Vagina (tissue), 2 donors: ENCODE measurements around the gene PLCG1. TPM values are rescaled to one million over a fixed set of nuclear protein-coding genes. Genes with fewer than 3 reads are reported as not detected.
A peak's percentile ranks its signal among the peaks of the same experiment; 100 is the strongest.

Experiments
- DNase-seq, 2 donors: peaks; one replicate each; pipeline ENCODE4 v3.0.0-alpha.2; 2017; ENCODE audit errors: extremely low spot score in 2 of 2
- H3K27ac ChIP-seq: fragments of 200-600 bp; sonication (generic); one replicate; pipeline ENCODE4 v1.5.1; 2019
- H3K27me3 ChIP-seq: fragments of 200-600 bp; sonication (generic); one replicate; pipeline ENCODE4 v1.5.1; 2019
- H3K36me3 ChIP-seq, 2 donors: fragments of 200-600 bp; sonication (generic); one replicate each; pipeline ENCODE4 v1.5.1; 2017 to 2019
- H3K4me1 ChIP-seq: fragments of 200-600 bp; sonication (generic); one replicate; pipeline ENCODE4 v1.5.1; 2019
- H3K4me3 ChIP-seq, 2 donors: fragments of 200-600 bp; sonication (generic); 1 replicate in 1 of 2; 2 replicates in 1 of 2; pipeline ENCODE4 v1.5.1; 2016 to 2019
- H3K9me3 ChIP-seq: fragments of 200-600 bp; sonication (generic); one replicate; pipeline ENCODE4 v1.5.1; 2019
- CTCF ChIP-seq, 3 experiments: fragments of 450-650 bp in 2 of 3; fragments of 200-600 bp in 1 of 3; sonication (generic) in 1 of 3; IDR thresholded peaks; one replicate each; pipeline ENCODE4 v1.5.1; 2017 to 2019; ENCODE audit warnings: antibody characterized with exemption in 3 of 3, mild to moderate bottlenecking in 2 of 3, moderate library complexity in 2 of 3
- POLR2A ChIP-seq, 2 donors: fragments of 450-650 bp; IDR thresholded peaks; one replicate each; pipeline ENCODE4 v1.6.1; 2017; ENCODE audit warnings: antibody characterized with exemption in 2 of 2, mild to moderate bottlenecking in 2 of 2, moderate library complexity in 2 of 2
- POLR2AphosphoS5 ChIP-seq, 2 donors: sonication (generic); formaldehyde crosslinking; IDR thresholded peaks; one replicate each; pipeline ENCODE4 v1.9.0; 2017; ENCODE audit warnings: antibody characterized with exemption in 2 of 2, mild to moderate bottlenecking in 2 of 2, low read depth in 1 of 2; ENCODE audit not compliant: insufficient read depth in 1 of 2
- intact Hi-C: fragments of 100-400 bp; cut with DNase I; formaldehyde crosslinking; loops from one replicate; pipeline ENCODE4 v1.15.1; 2023
- total RNA-seq: library from RNA; depleted of rRNA; stranded (reverse); fragments of >200 nt; gene quantifications from one replicate; pipeline ENCODE4 v1.2.3, GENCODE V29; 2016

The PLCG1 gene
- total RNA-seq, 1 donor from 2014 or later: 138 TPM

- no peak for DNase-seq
- Histone ChIP-seq H3K27me3 (no peaks in the 10 kb centered on the region), H3K36me3 (no peaks in the 10 kb centered on the region), H3K9me3 (no peaks in the 10 kb centered on the region), H3K27ac (peak overlapping the region; percentile 98), H3K4me3 (peak overlapping the region in 1 of 2 donors; percentile 86), H3K4me1 (peaks cover 82% of the 10 kb centered on the region)
- intact Hi-C loops: no loop called here
- TF ChIP-seq CTCF (IDR thresholded peaks at IDR 0.05) (no peak), POLR2AphosphoS5 (IDR thresholded peaks at IDR 0.05; ENCODE audit: insufficient read depth in 1 of 2, low read depth in 1 of 2) (no peak), POLR2A (IDR thresholded peaks at IDR 0.05) (no peak)
These were observed 3.1 kb downstream of the PLCG1 start for GRCh38 chr20:41140226-41141133.

GRCh38 chr20:41141153-41141815 is 3.9 kb downstream of the PLCG1 start:
- intact Hi-C loops: no loop called here
- TF ChIP-seq CTCF (IDR thresholded peaks at IDR 0.05) (no peak), POLR2AphosphoS5 (IDR thresholded peaks at IDR 0.05; ENCODE audit: insufficient read depth in 1 of 2, low read depth in 1 of 2) (peak in 1 of 2 donors; percentile 50), POLR2A (IDR thresholded peaks at IDR 0.05) (no peak)
- Histone ChIP-seq H3K27ac (peak overlapping the region; percentile 98), H3K36me3 (no peaks in the 10 kb centered on the region), H3K9me3 (no peaks in the 10 kb centered on the region), H3K27me3 (no peaks in the 10 kb centered on the region), H3K4me1 (peaks cover 82% of the 10 kb centered on the region), H3K4me3 (peak overlapping the region in 1 of 2 donors; percentile 1)
- no peak for DNase-seq

- H3K4me3 ChIP-seq: no peak overlapping the region
- H3K27me3 ChIP-seq: no peaks in the 10 kb centered on the region
- no peaks in the 10 kb centered on the region for H3K36me3 ChIP-seq
- TF ChIP-seq CTCF (IDR thresholded peaks at IDR 0.05) (no peak), POLR2A (IDR thresholded peaks at IDR 0.05) (no peak), POLR2AphosphoS5 (IDR thresholded peaks at IDR 0.05; ENCODE audit: insufficient read depth in 1 of 2, low read depth in 1 of 2) (no peak)
- H3K27ac ChIP-seq: peak overlapping the region; percentile 98
- no peaks in the 10 kb centered on the region for H3K9me3 ChIP-seq
- DNase-seq: no peak
- intact Hi-C loops: no loop called here
- peaks cover 88% of the 10 kb centered on the region for H3K4me1 ChIP-seq
These were observed 4.9 kb downstream of the PLCG1 start for GRCh38 chr20:41142245-41142644.

GRCh38 chr20:41142919-41143318 is 5.6 kb downstream of the PLCG1 start:
- Histone ChIP-seq H3K27ac (peak overlapping the region; percentile 98), H3K9me3 (no peaks in the 10 kb centered on the region), H3K4me1 (peaks cover 94% of the 10 kb centered on the region), H3K4me3 (no peak overlapping the region), H3K36me3 (no peaks in the 10 kb centered on the region), H3K27me3 (no peaks in the 10 kb centered on the region)
- no peak for DNase-seq
- intact Hi-C loops: no loop called here
- TF ChIP-seq CTCF (IDR thresholded peaks at IDR 0.05): no peak
- no peak for TF ChIP-seq POLR2A (IDR thresholded peaks at IDR 0.05)
- TF ChIP-seq POLR2AphosphoS5 (IDR thresholded peaks at IDR 0.05; ENCODE audit: insufficient read depth in 1 of 2, low read depth in 1 of 2): no peak
